Fibroblast of skin of abdomen (primary cell): ENCODE measurements around the gene SEPHS2. TPM values are rescaled to one million over a fixed set of nuclear protein-coding genes. Genes with fewer than 3 reads are reported as not detected.
"Not testable (repeated sequence)": the region's sequence is repeated elsewhere in the genome, so short reads cannot be mapped to it uniquely, and the experiment has no call there.

Experiments used
- DNase-seq: peaks from one replicate; pipeline ENCODE4 v3.0.0-alpha.2; 2013
- polyA plus RNA-seq, 2 experiments: library from polyadenylated mRNA; unstranded; fragments of 120-200 nt; gene quantifications; one replicate each; pipeline ENCODE4 v1.2.1, GENCODE V29; 2013; ENCODE audit not compliant: insufficient read length in 2 of 2

The SEPHS2 gene, protein sequence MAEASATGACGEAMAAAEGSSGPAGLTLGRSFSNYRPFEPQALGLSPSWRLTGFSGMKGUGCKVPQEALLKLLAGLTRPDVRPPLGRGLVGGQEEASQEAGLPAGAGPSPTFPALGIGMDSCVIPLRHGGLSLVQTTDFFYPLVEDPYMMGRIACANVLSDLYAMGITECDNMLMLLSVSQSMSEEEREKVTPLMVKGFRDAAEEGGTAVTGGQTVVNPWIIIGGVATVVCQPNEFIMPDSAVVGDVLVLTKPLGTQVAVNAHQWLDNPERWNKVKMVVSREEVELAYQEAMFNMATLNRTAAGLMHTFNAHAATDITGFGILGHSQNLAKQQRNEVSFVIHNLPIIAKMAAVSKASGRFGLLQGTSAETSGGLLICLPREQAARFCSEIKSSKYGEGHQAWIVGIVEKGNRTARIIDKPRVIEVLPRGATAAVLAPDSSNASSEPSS
- 33.3 TPM for polyA plus RNA-seq (2013, experiment 1 of 2; ENCODE audit: insufficient read length)
- 32.1 TPM for polyA plus RNA-seq (2013, experiment 2 of 2; ENCODE audit: insufficient read length)

DNA sequence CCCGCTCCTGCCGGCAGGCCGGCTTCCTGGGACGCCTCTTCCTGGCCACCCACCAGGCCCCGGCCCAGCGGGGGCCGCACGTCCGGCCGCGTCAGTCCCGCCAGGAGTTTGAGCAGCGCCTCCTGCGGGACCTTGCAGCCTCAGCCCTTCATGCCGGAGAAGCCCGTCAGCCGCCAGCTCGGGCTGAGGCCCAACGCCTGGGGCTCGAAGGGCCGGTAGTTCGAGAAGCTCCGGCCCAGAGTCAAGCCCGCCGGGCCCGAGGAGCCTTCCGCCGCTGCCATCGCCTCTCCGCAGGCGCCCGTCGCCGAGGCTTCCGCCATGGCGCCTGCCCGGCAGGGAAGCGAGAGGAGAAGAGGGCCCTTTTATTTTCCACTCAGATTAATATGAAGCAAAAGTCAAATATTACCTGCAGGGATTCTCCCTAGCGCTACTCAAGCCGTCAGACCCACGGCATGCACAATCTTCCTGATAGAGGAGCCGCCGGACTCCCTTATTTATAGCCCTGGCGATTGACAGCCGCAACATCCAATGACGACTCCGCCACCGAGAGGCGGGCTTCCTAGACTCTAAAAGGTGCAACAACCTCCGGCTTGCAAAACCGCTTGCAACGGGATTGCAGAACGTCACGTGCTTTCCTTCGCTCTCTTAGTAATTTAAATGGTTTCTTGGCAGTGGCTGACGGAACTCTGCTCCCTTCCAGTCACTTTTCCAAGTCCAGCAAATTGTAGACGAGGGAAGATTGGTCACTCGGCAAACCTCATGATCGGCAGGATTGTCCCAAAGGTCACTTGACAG, at the start of gene SEPHS2:
TSS of gene SEPHS2 (minus strand) at position 467 of the 795 bp plus-strand sequence. CDS start at position 320, 147 bp downstream.
- DNase-seq, result peak; percentile 98

DNA sequence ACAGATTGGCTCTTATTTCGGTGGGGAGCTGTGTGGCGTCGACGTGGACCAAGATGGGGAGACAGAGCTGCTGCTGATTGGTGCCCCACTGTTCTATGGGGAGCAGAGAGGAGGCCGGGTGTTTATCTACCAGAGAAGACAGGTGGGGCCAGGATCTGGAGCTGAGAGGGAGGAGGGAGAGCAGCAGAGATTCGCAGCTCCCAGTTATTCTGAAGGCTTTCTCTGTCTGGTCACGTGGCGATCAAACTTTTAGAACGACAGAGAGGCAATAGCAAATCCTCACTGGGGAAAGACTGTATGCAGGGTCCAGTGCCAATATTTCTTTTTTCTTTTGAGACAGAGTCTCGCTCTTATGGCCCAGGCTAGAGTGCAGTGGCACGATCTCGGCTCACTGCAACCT, 49.0 kb upstream of the SEPHS2 start:
- no peak for DNase-seq

DNA sequence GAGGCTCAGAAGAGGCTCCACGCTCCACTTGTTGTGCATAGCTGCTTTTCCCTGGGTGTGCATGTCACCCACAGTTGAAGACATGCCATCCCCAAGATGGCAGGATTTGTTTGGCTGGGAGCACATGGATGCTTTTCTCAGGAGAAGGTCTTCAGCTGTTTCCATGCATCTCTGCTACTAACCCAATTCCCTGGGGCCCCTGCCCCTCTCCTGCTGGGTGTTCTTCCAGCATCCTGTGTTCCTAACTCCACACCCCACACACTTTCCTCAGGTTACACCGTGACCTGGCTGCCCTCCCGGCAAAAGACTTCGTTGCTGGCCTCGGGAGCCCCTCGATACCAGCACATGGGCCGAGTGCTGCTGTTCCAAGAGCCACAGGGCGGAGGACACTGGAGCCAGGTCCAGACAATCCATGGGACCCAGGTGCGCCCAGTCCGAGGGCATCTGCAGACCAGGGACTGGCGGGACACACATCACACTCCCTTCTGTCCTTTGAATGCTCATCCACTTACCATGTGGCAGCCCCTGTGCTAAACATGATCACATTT, 48.3 kb upstream of the SEPHS2 start:
- DNase-seq, result no peak

DNA sequence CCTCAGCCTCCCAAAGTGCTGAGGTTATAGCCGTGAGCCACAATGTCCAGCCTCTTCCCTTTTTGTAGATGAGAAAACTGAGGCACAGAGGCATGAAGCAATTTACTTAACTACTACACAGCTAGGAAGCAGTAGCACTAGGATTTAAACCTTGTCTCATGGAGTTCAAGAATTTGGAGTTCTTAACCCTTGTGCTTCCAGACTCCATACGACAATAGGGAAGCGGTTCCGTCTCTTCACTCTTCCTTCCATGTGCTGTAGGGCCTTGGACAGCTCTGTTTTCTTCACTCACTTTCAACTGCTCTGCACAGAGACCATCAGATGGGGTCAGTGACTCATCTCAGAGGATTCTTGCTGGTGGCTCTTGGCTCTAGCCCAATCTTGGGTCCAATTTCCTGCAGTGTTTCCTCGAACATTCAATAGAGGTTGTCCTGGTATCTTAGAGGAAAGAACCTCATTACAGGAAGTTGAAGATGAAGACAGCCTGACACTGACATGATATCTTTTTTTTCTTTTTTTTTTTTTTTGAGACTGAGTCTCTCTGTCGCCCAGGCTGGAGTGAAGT, 46.2 kb upstream of the SEPHS2 start:
- DNase-seq, result peak; percentile 84

DNA sequence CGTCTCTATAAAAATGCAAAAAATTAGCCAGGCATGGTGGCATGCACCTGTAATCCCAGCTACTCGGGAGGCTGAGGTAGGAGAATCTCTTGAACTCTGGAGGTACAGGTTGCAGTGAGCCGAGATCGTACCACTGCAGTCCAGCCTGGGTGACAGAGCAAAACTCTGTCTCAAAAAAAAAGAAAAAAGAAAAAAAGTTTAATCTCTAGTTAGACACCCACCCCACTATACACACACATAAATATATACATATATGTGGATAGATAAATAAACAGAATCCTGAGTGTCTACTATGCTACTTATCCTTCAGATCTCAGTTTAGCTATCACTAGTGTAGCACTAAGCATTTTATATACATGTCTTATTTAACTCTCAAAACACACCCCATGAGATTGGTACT, 45.6 kb upstream of the SEPHS2 start:
- DNase-seq, result no peak

DNA sequence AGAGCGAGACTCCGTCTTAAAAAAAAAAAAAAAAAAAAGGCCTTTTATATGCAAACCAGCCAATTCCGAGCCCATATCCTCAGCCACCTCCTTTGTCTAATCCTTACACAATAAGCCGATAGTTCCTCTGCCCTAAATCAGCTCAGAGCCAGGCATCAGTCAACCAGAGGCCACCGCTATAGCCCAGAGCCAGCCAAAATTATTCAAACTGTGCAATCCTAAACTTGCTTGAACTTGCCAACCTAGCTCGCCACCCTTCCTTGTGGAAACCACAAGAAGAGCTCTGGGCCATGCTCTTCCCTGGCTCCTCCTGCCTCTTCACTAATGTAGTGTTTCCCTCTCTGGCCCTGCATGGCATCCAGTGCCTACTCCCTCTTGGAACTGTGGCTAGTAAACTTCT, 44.5 kb upstream of the SEPHS2 start:
- no peak for DNase-seq

DNA sequence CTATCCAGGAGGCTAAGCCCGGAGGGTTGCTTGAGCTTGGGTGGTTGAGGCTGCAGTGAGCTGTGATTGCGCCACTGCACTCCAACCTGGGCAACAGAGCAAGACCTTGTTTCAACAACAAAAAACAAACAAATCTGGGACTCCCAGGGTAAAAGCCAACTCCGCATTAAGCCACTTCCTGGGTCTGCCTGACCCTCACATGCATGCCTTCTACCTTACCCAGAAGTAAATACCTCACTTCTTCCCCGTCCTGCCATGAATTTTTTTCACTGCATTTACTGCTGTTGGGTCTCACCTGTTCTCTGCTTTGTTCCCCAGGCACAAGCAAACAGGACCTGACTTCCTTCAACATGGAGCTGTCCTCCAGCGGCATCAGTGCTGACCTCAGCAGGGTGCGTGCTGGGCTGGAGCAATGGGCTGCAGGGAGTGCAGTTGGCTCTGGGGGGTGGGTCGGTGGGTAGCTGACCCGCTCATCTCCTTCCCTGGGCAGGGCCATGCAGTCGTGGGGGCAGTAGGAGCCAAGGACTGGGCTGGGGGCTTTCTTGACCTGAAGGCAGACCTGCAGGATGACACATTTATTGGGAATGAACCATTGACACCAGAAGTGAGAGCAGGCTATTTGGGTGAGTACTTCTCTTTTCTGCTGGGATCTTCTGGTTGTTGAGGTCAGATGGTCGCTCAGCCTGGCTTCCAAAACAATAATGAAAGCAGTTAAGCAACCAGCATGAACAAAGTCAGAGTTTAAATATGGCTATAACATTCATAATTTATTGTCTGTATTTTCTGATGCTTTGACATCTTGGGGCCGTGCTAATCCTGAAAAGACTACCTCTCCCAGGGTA, 43.3 kb upstream of the SEPHS2 start:
- DNase-seq, result no peak

DNA sequence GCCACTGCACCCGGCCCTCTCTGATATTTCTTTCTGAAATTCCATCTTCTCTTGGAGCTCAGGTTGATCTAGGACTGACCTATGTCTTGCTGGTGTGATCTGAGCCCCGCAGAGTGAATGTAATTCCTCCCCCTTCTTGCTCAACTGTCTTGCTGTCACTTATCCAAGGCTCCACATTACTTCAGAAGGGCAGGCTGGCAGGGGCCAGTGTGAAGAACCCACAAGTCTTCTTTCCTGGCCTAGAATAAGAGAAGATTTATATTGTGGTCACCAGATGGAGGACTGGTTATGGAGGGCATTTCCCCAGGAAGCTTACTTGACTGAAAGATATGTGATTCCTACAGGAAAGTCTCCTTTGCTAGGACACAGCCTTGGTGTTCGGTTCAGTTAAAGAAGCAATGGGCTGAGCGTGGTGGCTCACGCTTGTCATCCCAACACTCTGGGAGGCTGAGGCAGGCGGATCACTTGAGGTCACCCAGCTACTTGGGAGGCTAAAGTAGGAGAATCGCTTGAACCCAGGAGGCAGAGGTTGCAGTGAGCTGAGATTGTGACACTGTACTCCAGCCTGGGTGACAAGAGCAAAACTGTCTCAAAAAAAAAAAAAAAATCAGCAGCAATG, 40.3 kb upstream of the SEPHS2 start:
- DNase-seq, result peak; percentile 45

DNA sequence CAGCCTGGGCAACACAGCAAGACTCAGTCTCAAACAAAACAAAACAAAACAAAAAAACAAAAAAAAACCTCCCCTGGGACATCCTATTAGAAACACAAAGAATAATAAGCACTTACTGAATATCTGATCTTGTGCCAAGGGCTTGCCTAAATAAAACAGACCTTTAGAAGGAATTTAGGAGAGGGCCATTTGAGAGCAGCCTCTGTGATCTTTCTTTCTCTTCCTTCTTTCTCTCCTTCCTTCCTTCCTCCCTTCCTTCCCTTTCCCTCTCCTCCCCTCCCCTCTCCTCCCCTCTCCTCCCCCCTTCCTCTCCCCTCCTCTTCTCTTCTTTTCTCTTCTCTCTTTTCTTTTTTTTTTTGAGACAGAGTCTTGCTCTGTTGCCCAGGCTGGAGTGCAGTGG, 39.2 kb upstream of the SEPHS2 start:
- DNase-seq, result no peak

DNA sequence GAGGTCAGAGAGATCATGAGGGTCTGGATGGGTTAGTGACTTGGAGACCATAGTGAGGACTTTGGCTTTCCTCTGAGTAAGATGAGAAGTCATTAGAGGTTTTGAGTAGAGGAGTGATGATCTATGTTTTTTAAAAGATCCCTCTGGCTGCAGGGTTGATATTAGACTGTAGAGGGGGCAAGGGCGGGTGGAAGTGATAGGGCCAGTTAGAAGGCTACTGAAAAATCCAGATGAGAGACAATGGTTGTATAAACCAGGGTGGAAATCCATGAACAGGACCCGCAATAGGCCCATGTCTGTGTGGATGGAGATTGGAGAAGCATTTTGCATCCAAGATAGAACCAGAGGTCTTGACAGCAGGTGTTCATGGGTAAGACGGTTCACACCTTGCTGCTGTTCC, 36.7 kb upstream of the SEPHS2 start:
- DNase-seq, result no peak

DNA sequence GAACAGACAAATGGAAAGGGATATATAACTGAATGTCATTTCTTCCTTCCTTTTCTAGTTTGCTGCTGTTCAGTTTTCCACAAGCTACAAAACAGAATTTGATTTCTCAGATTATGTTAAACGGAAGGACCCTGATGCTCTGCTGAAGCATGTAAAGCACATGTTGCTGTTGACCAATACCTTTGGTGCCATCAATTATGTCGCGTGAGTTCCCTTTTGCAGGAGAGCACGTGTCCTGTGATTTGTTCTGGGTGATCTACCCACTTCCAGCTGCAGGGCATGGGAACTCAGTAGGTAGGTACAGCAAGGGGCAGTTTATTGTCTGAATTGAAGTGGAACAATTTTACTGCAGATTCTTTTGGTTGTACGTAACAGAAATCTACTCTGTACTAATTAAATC, 35.7 kb upstream of the SEPHS2 start:
- no peak for DNase-seq

DNA sequence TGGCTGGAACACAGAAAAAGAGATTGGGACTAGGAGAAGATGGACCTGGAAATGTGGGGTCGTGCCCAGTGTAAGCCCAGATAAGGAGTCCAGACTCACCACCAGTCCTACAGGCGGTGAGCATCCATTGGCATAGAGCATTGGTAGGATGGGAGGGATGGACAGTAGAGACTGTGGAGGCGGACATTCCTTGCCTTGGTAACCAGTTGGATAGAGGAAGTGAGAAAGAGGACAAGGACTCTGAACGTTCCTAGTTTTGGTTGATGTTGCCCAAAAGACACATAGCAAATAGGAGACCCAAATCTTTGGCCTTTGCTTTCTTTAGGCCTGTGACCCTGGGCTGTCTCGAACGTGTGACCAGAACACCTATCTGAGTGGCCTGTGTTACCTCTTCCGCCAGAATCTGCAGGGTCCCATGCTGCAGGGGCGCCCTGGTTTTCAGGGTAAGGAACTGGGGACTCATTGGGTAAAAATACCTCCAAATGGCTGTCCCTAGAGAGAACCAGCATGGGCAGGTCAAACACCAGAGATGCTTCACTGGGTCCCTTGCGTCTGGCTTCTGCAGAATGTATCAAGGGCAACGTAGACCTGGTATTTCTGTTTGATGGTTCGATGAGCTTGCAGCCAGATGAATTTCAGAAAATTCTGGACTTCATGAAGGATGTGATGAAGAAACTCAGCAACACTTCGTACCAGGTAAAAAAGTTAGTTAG, 33.2 kb upstream of the SEPHS2 start:
- DNase-seq, result no peak

DNA sequence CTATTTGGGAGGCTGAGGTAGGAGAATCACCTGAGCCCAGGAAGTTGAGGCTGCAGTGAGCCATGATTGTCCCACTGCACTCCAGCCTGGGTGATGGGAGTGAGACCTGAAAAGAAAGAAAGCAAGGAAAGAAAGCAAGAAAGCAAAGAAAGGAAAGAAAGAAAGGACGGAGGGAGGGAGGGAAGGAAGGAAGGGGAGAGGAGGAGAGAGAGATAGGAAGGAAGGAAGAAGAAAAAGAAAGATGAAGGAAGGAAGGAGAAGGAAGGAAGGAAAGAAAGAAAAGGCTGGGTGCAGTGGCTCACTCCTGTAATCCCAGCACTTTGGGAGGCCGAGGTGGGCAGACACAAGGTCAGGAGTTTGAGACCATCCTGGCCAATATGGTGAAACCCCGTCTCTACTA, 32.1 kb upstream of the SEPHS2 start:
- not testable (repeated sequence) for DNase-seq

DNA sequence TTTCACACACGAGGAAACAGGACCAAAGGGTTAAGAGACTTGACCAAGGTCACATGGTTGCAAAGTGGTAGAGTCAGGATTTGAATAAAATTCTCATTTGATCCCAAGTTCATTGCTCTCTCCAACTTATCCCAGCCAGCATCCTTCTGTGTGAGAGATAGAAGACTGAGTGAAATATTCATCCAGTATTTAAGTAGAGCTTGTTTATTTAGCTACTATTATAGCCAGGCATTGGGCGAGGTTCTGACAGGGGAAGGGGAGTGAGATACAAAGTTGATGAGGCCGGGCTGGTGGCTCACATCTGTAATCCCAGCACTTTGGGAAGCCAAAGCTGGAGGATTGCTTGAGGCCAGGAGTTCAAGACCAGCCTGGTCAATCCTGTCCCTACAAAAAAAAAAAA, 31.3 kb upstream of the SEPHS2 start:
- DNase-seq, result no peak

DNA sequence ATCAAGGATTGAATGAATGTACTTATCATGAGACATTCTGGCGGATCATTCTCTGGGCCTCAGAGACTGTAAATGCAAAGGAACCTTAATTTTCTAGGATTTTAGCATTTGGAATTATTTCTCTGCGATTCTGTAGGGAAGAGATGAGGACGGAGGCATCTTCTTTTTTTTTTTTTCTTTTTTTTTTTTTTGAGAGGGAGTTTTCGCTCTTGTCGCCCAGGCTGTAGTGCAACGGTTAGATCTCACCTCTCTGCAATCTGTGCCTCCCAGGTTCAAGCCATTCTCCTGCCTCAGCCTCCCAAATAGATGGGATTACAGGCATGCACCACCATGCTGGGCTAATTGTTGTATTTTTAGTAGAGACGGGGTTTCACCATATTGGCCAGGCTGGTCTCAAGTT, 29.0 kb upstream of the SEPHS2 start:
- DNase-seq, result no peak

DNA sequence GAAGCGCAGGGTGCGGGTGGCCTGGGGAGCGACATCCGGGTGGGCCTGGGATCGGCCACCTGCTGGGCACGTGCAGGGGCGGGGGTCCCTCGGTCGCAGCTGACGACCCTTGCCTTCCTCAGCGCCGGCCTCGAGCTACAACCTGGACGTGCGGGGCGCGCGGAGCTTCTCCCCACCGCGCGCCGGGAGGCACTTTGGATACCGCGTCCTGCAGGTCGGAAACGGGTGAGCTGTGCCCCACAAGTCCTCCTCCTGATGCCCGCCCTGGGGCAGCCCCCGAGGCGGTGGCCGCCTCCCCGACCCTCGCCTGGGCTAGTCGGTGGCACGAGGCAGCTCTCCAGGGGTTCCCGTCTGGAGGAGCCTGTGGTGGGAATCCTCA, 28.4 kb upstream of the SEPHS2 start:
- DNase-seq, result no peak

DNA sequence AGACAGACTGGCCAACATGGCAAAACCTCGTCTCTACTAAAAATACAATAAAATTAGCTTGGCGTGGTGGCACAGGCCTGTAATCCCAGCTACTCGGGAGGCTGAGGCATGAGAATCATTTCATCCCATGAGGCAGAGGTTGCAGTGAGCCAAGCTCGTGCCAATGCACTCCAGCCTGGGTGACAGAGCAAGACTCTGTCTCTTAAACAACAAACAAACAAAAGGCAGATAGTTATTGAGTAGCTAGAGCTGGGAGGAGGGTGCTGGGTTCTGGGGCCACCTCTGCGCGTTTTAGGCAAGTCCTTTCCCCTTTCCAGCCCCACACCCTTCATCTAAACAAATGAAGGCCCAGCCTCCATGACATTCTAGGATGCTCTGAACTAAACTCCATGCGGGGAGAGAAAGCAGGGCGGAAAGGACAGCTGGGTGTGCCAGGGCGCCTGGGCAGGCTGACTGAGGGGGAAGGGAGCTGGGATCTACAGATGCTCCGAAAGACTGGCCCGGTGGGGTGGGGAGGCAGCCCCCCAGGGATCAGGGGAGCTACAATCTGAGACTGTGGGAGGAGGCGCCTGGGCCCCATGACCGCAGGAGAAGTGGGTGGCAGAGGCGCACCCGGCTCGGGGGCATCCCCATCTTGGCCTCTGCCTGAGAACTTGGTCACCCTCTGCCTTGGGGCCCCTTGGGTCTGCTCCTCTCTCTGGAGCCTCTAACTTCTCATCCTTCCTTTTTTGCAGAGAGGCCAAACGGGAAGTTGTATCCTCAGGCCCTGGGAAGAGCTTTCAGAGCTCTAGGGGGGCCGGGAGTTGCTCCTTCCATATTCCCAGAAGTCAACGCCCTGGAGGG, 27.8 kb upstream of the SEPHS2 start:
- no peak for DNase-seq

DNA sequence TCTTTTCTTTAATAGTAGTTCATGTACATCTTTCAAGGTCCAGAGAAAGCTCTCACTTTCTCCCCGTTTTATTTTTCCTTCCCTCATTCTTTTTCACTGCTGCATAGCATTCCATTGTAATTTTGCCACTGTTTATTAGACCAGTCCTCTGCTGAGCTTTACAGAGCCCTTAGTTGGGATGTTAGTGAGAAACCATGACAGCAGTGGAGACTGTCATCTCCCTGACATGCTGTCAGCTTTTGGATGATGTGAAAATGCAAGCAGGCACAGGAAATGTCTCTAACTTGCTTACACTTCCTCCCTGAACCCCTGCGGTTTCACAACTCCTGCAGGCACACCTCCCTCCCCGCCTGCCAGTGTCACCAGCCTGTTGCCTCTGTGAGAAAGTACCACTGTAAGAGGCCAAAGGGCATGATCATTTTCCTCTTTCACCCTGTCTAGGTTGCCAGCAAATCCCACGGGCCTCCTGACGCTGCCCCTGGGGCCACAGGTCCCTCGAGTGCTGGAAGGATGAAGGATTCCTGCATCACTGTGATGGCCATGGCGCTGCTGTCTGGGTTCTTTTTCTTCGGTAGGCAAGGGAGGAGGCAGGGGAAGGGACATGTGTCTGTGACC, 26.8 kb upstream of the SEPHS2 start, which contains the start of gene ITGAL:
TSS of gene ITGAL (plus strand) at position 415 of the 615 bp plus-strand sequence. CDS start at position 511, 96 bp downstream.
- no peak for DNase-seq

DNA sequence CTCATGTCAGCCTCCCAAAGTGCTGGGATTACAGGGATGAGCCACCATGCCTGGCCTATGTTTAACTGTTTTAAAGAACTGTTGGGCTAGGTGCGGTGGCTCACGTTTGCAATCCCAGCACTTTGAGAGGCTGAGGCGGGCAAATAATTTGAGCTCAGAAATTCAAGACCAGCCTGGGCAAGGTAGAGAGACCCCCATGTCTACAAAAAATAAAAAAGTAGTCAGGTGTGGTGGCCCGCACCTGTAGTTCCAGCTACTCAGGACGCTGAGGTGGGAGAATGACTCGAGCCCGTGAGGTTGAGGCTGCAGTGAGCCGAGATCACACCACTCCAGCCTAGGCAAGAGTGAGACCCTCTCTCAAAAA, 24.9 kb upstream of the SEPHS2 start:
- no peak for DNase-seq

DNA sequence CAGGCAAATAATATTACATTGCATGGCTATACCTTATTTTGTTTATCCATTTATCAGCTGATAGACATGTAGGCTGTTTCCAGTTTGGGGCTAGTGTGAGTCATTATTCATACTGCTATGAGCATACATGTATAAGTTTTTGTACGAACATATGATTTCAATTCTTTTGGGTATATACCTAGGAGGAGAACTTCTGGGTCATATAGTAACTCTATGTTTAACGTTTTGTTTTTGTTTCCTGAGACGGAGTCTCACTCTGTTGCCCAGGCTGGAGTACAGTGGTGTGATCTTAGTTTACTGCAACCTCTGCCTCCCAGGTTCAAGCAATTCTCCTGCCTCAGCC, 24.5 kb upstream of the SEPHS2 start:
- DNase-seq, result no peak
